ENCODE data around the gene CAPZA3.
"Not testable (repeated sequence)": the region's sequence is repeated elsewhere in the genome, so short reads cannot be mapped to it uniquely, and the experiment has no call there.

CAPZA3 gene

GRCh38 chr12:18782827-18783226, 44.9 kb downstream of the CAPZA3 start:
- no peaks in the 10 kb centered on the region for H4K20me1 ChIP-seq (ENCODE audit: low read depth, low read length)
- H2AFZ ChIP-seq (ENCODE audit: low read depth, low read length, severe bottlenecking), result no peak overlapping the region
- no peaks in the 10 kb centered on the region for H3K9me3 ChIP-seq (ENCODE audit: insufficient read depth, low read length)
- TF ChIP-seq EZH2phosphoT487 (conservative IDR thresholded peaks at IDR 0.05; ENCODE audit: low read length), result no peak
- no peak for TF ChIP-seq CTCF (IDR thresholded peaks at IDR 0.05; ENCODE audit: insufficient read depth, low read length, poor library complexity, severe bottlenecking)
- no peaks in the 10 kb centered on the region for H3K27me3 ChIP-seq (ENCODE audit: low read length)
- no peak overlapping the region for H3K4me2 ChIP-seq (ENCODE audit: low read depth, low read length, poor library complexity, severe bottlenecking)
- H3K9ac ChIP-seq (ENCODE audit: low read length), result no peak overlapping the region
- no peaks in the 10 kb centered on the region for H3K9me2 ChIP-seq (replicated peaks; ENCODE audit: insufficient read depth, low read length)
- H3K4me3 ChIP-seq (ENCODE audit: insufficient read depth, low read length, poor library complexity, severe bottlenecking), result no peak overlapping the region
- no peaks in the 10 kb centered on the region for H3F3A ChIP-seq (ENCODE audit: insufficient read depth)
- H3K36me3 ChIP-seq (ENCODE audit: low read length), result no peaks in the 10 kb centered on the region
- no peaks in the 10 kb centered on the region for H3K79me2 ChIP-seq (ENCODE audit: insufficient read depth, low read length)
- H3K27ac ChIP-seq (ENCODE audit: low read depth, low read length), result no peak overlapping the region

DNA sequence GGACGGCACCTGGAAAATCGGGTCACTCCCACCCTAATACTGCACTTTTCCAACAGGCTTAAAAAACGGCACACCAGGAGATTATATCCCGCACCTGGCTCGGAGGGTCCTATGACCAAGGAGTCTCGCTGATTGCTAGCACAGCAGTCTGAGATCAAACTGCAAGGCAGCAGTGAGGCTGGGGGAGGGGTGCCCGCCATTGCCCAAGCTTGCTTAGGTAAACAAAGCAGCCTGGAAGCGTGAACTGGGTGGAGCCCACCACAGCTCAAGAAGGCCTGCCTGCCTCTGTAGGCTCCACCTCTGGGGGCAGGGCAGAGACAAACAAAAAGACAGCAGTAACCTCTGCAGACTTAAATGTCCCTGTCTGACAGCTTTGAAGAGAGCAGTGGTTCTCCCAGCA, 47.5 kb downstream of the CAPZA3 start:
- H3K4me2 ChIP-seq (ENCODE audit: low read depth, low read length, poor library complexity, severe bottlenecking); H3K27ac ChIP-seq (ENCODE audit: low read depth, low read length); H2AFZ ChIP-seq (ENCODE audit: low read depth, low read length, severe bottlenecking); H3K4me3 ChIP-seq (ENCODE audit: insufficient read depth, low read length, poor library complexity, severe bottlenecking); H3K27me3 ChIP-seq (ENCODE audit: low read length); H3K79me2 ChIP-seq (ENCODE audit: insufficient read depth, low read length); H4K20me1 ChIP-seq (ENCODE audit: low read depth, low read length); H3K9me2 ChIP-seq (replicated peaks; ENCODE audit: insufficient read depth, low read length); H3K36me3 ChIP-seq (ENCODE audit: low read length); H3F3A ChIP-seq (ENCODE audit: insufficient read depth); H3K9ac ChIP-seq (ENCODE audit: low read length); H3K9me3 ChIP-seq (ENCODE audit: insufficient read depth, low read length): not testable (repeated sequence)
